T follicular helper cell (primary cell): ENCODE measurements around the gene RNF38.
"Not testable (repeated sequence)": the region's sequence is repeated elsewhere in the genome, so short reads cannot be mapped to it uniquely, and the experiment has no call there.

Experiments
- DNase-seq: peaks from one replicate; pipeline ENCODE4 v3.0.0-alpha.2; 2020; ENCODE audit warnings: low read depth
- total RNA-seq, 2 experiments: gene quantifications; one replicate each; lab custom pipeline; 2026; lab: John Stamatoyannopoulos, UW

The RNF38 gene
- 32.0 to 77.1 reads per million in 2 experiments for total RNA-seq

DNA sequence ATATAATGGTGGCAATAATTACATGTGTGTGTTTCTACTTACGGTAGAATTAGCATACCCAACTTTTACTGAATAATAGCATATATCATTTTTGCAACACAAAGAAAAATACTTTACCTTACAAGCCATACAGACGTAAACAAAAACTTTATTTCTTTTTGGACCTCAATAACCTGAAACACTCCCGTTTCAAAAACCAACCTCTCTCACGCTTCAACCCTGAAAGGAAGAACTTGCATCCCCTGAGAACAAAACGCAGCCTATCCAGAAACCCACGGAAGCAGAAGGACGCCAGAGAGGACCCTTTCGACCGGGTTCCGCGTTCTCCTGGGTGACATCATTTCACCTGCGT, at the start of gene RNF38:
Gene RNF38, minus strand, starts transcription at position 290 of the 352 bp plus-strand sequence. Its CDS starts 161 bp downstream, at position 129.
- peak; percentile 57 for DNase-seq

DNA sequence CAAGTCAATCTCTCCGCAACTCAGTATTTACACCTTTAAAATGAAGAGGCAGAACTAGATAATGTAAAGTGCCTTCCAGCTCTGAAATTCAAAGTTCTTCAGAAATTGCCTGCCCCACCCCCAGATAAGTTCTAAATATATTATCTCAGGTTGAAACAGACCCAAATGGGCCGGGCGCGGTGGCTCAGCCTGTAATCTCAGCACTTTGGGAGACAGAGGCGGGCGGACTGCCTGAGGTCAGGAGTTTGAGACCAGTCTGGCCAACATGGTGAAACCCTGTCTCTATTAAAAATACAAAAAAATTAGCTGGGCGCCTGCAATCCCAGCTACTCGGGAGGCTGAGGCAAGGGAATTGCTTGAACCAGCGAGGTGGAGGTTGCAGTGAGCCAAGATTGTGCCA, 48.5 kb upstream of the RNF38 start:
- DNase-seq, result not testable (repeated sequence)

DNA sequence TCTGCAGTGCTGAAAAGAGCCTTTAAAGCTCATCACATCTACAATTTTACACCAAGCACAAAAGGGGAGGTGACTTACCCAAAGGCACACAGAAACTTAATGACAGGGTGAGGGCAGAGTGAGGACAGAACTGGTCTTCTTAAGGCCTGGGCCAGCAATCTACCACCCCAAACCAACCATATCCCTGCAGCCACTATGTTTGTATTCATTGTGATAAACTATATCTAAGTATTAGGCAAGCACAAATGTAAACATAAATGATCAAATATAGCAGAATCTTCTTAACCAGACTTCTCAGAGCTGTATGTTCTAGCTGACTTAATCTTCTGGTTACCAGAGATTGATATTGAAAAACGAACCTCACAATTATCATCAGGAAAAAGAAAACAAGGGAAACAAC, 47.9 kb upstream of the RNF38 start:
- DNase-seq, result no peak

DNA sequence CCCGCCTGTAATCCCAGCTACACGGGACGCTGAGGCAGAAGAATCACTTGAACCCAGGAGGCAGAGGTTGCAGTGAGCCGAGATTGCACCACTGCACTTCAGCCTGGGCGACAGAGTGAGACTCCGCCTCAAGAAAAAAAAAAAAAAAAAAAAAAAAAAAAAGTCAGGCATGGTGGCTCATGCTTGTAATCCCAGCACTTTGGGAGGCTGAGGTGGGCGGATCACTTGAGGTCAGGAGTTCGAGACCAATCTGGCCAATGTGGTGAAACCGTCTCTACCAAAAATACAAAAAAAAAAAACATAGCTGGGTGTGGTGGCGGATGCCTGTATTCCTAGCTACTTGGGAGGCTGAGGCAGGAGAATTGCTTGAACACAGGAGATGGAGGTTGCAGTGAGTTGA, 46.6 kb upstream of the RNF38 start:
- DNase-seq, result not testable (repeated sequence)

DNA sequence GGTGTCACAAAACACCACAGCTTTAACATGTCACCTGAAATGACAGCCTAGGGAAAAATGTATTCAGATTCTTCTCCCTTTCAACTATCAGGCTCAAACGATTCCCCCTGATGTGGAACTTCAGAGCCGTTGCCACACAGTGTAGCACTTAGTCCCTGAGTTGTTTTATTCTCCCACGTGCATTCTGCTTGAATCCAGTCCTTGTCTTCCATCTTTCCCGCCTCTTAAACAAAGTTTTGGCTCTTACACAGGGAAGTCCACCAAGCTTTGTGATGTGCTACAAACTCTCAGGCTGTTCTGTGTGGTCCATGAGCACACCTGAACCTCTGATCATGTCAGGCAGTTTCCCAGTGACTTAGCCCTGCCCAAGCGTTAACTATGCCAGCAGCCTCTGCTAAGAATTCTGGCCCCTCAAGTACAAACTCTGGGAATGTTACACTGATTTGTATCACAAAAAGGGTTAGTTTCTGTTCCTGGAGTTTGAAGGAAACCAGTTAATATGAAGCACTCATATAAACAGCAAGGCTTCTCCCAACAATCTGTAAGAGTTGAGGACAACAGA, 45.8 kb upstream of the RNF38 start:
- no peak for DNase-seq

DNA sequence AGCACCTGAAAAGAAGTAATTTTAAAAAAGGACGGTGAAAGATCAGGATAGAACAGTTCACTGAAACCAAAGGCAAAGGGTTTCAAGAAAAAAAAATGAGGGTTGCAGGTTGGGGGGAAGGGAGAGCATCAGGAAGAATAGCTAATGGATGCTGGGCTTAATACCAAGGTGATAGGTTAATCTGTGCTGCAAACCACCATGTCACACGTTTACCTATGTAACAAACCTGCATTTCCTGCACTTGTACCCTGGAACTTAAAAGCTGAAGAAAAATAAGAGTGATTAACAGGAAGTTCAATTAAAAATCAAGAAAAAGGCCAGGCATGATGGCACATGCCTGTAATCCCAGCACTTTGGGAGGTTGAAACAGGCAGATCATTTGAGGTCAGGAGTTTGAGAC, 44.1 kb upstream of the RNF38 start:
- DNase-seq, result no peak

DNA sequence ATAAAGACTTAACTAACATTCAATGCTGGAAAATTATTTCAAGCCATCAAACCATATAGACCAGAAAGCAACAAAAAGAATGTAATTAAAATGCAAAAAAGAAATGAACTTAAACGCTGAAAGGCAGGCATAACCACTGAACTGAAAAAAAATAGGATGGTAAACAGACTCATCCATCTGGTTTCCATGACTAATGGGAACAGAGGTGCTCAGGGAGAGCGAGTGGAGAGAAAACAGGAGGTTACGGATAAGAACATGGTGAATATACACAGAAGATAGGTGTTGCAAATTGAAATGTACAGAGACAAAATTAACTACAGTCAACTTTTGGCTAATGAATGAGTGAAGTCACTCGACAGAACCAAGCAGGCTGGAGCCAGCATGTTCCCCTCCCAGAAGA, 43.5 kb upstream of the RNF38 start:
- no peak for DNase-seq

DNA sequence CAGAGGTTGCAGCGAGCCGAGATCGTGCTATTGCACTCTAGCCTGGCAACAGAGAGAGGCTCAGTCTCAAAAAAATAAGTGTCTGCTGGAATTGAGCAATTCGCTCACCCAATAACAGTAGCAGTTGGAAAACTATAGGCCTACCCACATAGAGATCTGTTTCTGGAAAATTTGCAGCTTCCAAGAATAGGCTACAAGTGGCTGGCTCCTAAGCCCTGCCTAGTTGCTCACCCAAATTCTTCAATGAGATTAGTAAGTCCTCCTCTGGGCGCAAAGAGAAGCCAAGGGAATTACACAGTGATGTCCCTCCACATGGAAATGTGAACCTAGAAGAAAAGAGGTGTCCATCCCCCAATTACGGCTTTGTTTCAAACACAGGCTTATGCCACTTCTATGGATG, 42.6 kb upstream of the RNF38 start:
- no peak for DNase-seq

DNA sequence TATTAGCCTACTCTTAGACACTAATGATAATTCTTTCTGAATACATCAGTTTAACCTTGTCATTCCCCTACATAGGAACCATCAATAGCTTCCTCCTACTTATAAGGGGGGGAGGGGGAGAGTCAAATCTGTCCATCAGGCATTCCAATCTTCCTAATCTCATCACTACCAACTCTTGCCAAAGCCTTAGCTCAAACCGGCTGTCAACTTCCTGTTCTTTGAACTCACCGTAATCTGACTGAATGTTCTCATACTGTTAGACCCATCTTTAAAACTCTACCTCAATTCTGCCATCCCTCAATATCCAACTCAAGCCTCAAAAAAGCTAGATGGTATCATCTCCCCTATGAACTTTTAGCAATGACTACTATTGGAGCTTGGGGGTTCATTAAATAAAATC, 41.9 kb upstream of the RNF38 start:
- DNase-seq, result no peak

DNA sequence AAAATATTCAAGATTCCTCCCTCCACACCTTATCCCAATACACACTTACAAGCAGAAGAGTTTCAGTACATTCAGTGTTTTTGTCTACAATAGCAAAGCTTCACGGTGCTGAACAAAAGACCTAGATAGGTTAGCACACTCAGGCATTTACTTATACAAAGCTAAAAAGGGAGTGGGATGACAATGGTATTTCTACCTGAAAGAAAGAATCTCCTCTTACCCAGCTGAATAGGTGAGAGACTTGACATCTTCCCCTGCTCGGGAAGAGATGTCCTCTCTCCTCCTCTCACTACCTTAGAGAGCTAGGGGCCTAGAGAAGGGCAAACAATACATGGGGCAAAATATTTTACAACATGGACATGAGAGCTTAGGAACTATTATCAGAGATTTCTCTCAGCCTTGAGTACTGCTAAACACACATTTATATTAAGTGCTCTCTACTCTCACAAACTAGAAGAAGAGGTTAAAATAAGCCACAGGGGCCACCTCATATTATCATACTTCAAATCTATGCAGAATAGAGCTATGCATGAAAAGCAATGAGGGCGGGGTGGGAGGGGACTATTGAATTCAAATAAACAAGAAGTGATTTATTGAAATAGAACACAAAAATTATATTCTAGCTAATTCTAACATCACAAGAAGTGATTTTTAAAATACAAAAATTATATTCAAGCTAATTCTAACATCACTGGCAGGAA, 38.6 kb upstream of the RNF38 start:
- no peak for DNase-seq

DNA sequence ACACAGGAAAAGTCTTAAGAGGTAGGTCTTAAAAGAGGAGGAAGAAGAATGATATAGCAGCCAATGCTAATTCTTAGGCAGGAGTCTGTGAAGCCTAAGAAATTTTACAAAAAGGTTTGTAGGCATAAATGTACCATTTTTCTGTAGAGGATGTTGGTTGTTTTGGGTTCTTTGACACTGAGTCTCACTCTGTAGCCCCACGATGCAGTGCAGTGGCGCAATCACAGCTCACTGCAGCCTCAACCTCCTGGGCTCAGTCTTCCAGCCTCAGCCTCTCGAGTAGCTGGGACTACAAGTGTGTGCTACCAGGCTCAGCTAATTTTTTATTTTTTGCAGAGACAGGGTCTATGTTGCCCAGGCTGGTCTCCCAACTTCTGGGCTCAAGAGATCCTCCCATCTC, 37.7 kb upstream of the RNF38 start:
- DNase-seq, result no peak

DNA sequence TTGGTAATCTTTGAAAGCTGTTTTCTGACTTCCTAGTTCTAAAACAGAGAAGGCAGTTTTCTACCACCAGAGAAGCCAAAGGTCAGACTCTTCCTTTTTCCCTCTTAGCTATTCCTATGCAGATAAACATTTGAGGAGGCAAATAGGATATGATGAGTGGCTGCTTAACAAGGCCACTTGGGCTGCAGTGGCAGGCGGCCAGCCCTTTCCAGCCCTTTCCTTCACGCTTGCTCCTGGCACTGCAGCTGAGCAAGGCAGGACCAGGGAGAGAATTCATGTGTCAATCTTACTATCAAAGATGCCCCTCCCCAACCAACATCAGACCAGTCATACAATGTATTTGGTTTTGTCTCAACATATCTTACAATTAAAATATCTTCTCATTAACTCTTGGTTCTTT, 36.8 kb upstream of the RNF38 start:
- DNase-seq, result no peak

DNA sequence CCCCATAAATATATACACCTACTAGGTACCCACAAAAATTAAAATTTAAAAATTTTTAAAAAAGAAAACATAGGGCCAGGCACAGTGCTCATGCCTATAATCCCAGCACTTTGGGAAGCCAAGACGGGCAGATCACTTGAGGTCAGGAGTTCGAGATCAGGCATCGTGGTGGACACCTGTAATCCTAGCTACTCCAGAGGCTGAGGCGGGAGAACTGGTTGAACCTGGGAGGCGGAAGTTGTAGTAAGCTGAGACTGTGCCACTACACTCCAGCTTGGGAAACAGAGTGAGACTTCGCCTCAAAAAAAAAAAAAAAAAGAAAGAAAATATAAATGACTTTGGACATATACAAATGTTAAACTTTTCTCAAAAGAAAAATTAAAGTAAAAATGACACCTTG, 33.3 kb upstream of the RNF38 start:
- no peak for DNase-seq

DNA sequence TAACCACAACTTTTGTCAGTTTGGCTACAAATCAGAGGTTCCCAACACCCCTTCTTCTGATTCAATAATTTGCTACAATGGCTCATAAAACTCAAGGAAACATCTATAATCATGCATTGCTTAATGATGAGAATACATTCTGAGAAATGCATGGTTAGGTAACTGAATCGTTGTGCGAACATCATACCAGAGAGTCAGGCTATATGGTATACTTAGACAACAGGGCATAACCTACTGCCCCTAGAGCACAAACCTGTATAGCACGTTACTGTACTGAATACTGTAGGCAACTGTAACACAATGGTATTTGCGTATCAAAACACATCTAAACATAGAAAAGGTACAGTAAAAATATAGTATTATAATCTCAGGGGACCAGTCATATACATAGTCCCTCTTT, 31.0 kb upstream of the RNF38 start:
- no peak for DNase-seq

DNA sequence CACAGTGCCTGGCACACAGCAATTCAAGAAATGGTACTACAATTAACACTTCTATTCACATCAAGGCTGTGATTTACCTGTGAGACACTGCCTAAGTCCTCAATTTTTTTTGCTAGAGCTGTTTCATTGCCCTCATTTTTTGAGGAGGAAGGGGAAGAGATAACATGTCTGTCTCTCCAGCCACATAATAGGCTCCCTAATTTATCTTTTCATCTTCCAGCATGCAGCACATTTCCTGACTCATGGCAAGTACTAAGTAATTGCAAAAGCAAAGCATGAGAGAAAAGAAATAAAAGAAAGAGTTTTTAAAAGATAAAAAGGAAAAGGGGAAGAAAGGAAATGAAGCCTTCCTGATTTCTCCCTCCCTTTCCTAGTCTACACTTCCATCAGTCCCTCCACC, 26.9 kb upstream of the RNF38 start:
- no peak for DNase-seq

DNA sequence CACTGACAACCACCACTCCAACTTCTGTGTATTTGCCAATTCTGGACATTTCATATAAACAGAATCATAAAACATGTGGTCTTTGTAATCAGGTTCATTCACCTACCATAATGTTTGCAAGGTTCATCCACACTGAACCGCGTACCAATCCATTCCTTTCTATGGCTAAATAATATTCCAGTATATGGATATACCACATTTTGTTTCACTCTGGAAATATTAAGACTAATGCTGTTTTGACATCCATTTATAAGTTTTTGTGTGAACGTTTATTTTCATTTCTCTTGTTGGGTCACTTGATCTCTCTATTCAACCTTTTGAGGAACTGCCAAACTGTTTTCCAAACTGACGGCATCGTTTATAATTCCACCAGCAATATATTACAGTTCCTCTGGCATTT, 26.3 kb upstream of the RNF38 start:
- no peak for DNase-seq

DNA sequence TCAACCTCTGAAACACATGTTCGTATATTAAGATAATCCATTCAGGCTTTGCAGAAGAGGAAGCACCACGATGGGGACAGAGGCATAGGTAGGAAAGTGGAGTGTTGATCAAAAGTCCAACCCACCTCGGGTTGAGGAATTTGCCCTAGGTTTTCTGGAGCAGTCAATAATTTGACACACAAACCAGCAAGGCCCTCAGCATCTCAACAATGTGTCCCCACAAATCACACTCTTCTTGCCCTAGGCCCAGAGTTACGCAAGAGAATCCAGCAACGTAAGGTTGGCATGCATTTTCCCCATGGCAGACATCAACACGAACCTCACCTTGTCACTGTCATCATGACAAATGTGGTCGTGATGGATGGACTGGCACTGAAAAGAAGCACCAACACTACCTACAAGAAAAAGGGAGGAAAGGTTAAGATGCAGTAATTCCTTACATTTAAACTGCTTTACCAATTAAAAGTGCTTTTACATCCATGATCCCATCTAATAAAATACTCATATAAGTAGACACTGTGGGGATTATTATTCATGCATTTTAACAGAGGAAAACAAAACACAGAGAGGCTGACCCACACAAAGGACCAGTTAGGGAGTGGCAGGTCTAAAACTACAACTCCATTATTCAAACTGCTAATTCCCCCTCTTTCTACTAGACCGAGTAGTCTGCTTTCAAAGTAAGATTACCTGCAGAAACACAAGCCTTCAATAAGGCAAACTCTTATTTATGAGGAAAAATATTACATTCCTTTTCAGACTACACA, 24.4 kb upstream of the RNF38 start:
- no peak for DNase-seq

DNA sequence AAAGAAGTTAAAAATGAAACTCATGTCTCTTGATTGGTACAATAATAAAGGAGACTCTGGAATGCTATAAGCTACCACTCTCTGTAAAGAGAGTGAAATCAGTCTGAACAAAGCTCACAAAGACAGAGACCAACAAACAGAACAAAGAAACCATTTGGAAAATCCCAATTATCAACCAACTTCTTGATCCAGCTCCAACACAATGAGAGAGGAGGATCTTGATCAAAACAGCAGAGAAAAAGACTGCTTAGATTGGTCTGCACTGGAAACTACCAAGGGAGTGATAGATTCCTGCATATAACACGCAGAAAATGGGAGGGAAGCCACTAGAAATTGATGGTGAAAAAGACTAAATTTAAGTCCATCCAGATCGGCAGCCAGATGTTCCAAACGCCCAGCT, 23.1 kb upstream of the RNF38 start:
- DNase-seq, result no peak

DNA sequence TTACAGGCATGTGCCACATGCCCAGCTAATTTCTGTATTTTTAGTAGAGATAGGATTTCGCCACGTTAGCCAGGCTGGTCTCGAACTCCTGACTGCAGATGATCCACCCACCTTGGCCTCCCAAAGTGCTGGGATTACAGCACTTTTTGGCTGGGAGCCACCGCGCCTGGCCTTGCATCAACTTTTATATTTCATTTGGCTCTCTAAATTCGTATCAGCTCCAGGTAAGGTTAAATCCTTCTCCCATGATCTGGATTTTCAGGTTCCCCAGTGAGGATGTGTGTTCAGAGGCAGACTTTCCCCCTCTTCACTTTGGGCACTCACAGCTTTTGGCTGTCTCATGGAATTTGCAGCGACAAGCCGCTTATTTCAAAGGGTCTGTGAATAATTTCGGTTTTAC, 16.8 kb upstream of the RNF38 start:
- no peak for DNase-seq

DNA sequence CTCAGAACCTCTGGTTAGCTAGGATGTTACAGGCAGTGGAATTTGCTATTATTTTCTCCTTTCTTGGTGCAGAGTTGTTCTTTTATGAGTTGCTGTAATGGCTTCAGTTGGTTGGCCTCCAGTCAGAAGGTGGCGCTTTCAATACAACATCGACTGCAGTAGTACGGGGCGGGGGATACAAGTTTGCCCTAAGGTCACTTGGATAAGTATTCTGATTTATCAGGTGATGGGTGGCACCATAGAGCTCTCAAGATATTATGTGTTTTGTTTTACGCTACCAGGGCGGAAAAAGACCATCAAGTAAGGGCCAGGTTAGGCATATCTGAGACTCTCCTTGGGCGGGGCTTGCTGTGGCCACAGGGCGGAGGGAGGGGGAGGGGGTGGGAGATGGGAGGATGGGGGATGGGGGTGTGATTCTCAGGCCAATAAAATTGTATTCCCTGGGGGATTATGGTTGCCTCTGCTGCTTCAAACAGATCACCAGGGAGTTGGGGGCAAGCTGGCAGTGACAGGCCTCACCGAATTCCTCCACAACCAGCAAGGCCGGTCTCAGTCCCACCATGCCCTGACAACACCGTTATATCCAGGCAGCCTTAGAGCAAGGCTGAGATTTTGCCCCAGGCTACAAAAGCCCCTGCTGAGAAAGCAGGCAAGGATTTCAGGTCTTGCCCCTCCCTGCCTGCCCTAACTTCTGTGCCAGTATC, 15.9 kb upstream of the RNF38 start:
- no peak for DNase-seq

DNA sequence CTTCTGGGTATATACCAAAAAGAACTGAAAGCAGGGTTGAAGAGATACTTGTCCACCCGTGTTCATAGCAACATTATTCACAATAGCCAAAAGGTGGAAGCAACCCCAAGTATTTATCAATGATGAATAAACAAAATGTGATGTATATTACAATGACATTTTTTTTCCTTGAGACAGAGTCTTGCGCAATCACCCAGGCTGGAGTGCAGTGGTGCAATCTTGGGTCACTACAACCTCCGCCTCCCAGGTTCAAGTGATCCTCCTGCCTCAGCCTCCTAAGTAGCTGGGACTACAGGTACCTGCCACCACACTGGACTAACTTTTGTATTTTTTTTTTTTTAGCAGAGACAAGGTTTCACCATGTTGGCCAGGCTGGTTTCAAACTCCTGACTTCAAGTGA, 11.3 kb upstream of the RNF38 start:
- not testable (repeated sequence) for DNase-seq

DNA sequence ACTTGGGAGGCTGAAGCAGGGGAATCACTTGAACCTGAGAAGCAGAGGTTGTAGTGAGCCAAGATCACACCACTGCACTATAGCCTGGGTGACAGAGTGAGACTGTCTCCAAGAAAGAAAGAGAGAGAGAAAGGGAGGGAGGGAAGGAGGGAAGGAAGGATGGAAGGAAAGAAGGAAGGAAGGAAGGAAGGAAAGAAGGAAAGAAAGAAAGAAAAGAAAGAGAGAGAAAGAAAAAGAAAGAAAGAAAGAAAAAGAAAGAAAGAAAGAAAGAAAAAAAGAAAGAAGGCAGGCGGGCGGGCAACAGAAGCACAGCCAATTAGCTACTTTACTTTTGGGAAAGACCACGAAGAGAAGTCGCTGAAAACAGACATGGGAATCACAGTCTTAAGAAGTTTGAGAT, 9.0 kb upstream of the RNF38 start:
- not testable (repeated sequence) for DNase-seq
